Measurements from ENCODE around the gene GPRC6A.
"Not testable (repeated sequence)": the region's sequence is repeated elsewhere in the genome, so short reads cannot be mapped to it uniquely, and the experiment has no call there.

The GPRC6A gene

GRCh38 chr6:116834526-116834925 lies 5.6 kb upstream of the GPRC6A start:
- not testable (repeated sequence) for H3K4ac ChIP-seq (ENCODE audit: low read depth, low read length); DNase-seq; H3K4me2 ChIP-seq (ENCODE audit: low read length); H3K79me2 ChIP-seq (ENCODE audit: control insufficient read depth, insufficient read depth, low read length, poor library complexity); H3K14ac ChIP-seq (ENCODE audit: low read length); H3K9ac ChIP-seq (ENCODE audit: low read length); H3K23ac ChIP-seq (ENCODE audit: low read length); H3K36me3 ChIP-seq (ENCODE audit: control insufficient read depth in 1 of 2, insufficient read depth in 2 of 2, low read length in 2 of 2); H2BK12ac ChIP-seq (ENCODE audit: low read length); H4K91ac ChIP-seq (ENCODE audit: low read depth, low read length); H3K27me3 ChIP-seq (ENCODE audit: insufficient read depth, low read length); H3K9me3 ChIP-seq (ENCODE audit: insufficient read depth, low read depth, low read length); H4K12ac ChIP-seq (ENCODE audit: low read depth, low read length); H4K8ac ChIP-seq (ENCODE audit: low read depth, low read length); H3K4me3 ChIP-seq (ENCODE audit: low read depth, low read length); H2AFZ ChIP-seq (ENCODE audit: insufficient read depth, low read length, poor library complexity); H2BK120ac ChIP-seq (ENCODE audit: insufficient read depth, low read length, poor library complexity); H3K4me1 ChIP-seq (ENCODE audit: control insufficient read depth in 1 of 2, insufficient read depth in 2 of 2, low read length in 2 of 2); H2BK5ac ChIP-seq (ENCODE audit: low read depth, low read length, poor library complexity); H3K27ac ChIP-seq (ENCODE audit: low read depth, low read length); H2AK5ac ChIP-seq (ENCODE audit: low read length); H3K18ac ChIP-seq (ENCODE audit: low read length); H3K79me1 ChIP-seq (ENCODE audit: low read length)
- no CpG with 5 or more reads among the region's 2 CpGs for WGBS (ENCODE audit: extremely low coverage, insufficient coverage, insufficient read length)

GRCh38 chr6:116827561-116828240 lies 1.2 kb downstream of the GPRC6A start:
- H2BK5ac ChIP-seq (ENCODE audit: low read depth, low read length, poor library complexity), result no peak overlapping the region
- no peaks in the 10 kb centered on the region for H3K27me3 ChIP-seq (ENCODE audit: insufficient read depth, low read length)
- no peak overlapping the region for H2BK12ac ChIP-seq (ENCODE audit: low read length)
- H3K4me3 ChIP-seq (ENCODE audit: low read depth, low read length), result no peak overlapping the region
- H3K14ac ChIP-seq (ENCODE audit: low read length), result no peak overlapping the region
- no peak overlapping the region for H3K18ac ChIP-seq (ENCODE audit: low read length)
- no peak overlapping the region for H2BK120ac ChIP-seq (ENCODE audit: insufficient read depth, low read length, poor library complexity)
- H3K4me1 ChIP-seq (ENCODE audit: control insufficient read depth in 1 of 2, insufficient read depth in 2 of 2, low read length in 2 of 2), result no peaks in the 10 kb centered on the region
- no peak overlapping the region for H3K27ac ChIP-seq (ENCODE audit: low read depth, low read length)
- H4K12ac ChIP-seq (ENCODE audit: low read depth, low read length), result no peak overlapping the region
- H3K4ac ChIP-seq (ENCODE audit: low read depth, low read length), result no peak overlapping the region
- no peak for DNase-seq
- H3K23ac ChIP-seq (ENCODE audit: low read length), result no peak overlapping the region
- no peak overlapping the region for H2AK5ac ChIP-seq (ENCODE audit: low read length)
- no CpG with 5 or more reads among the region's 2 CpGs for WGBS (ENCODE audit: extremely low coverage, insufficient coverage, insufficient read length)
- H4K8ac ChIP-seq (ENCODE audit: low read depth, low read length), result no peak overlapping the region
- no peak overlapping the region for H3K4me2 ChIP-seq (ENCODE audit: low read length)
- no peaks in the 10 kb centered on the region for H3K79me1 ChIP-seq (ENCODE audit: low read length)
- H2AFZ ChIP-seq (ENCODE audit: insufficient read depth, low read length, poor library complexity), result no peak overlapping the region
- H3K36me3 ChIP-seq (ENCODE audit: control insufficient read depth in 1 of 2, insufficient read depth in 2 of 2, low read length in 2 of 2), result no peaks in the 10 kb centered on the region
- no peak overlapping the region for H3K9ac ChIP-seq (ENCODE audit: low read length)
- no peak overlapping the region for H4K91ac ChIP-seq (ENCODE audit: low read depth, low read length)
- H3K9me3 ChIP-seq (ENCODE audit: insufficient read depth, low read depth, low read length), result no peaks in the 10 kb centered on the region
- H3K79me2 ChIP-seq (ENCODE audit: control insufficient read depth, insufficient read depth, low read length, poor library complexity), result no peaks in the 10 kb centered on the region

GRCh38 chr6:116816336-116816735 lies 12.5 kb downstream of the GPRC6A start:
- H3K79me2 ChIP-seq (ENCODE audit: control insufficient read depth, insufficient read depth, low read length, poor library complexity); H3K79me1 ChIP-seq (ENCODE audit: low read length); H3K4me2 ChIP-seq (ENCODE audit: low read length); H2AFZ ChIP-seq (ENCODE audit: insufficient read depth, low read length, poor library complexity); H3K36me3 ChIP-seq (ENCODE audit: control insufficient read depth in 1 of 2, insufficient read depth in 2 of 2, low read length in 2 of 2); H2BK5ac ChIP-seq (ENCODE audit: low read depth, low read length, poor library complexity); H3K18ac ChIP-seq (ENCODE audit: low read length); H3K9me3 ChIP-seq (ENCODE audit: insufficient read depth, low read depth, low read length); H3K4me3 ChIP-seq (ENCODE audit: low read depth, low read length); H3K4ac ChIP-seq (ENCODE audit: low read depth, low read length); H2AK5ac ChIP-seq (ENCODE audit: low read length); H2BK120ac ChIP-seq (ENCODE audit: insufficient read depth, low read length, poor library complexity); H4K8ac ChIP-seq (ENCODE audit: low read depth, low read length); H3K23ac ChIP-seq (ENCODE audit: low read length); H3K27ac ChIP-seq (ENCODE audit: low read depth, low read length); H4K12ac ChIP-seq (ENCODE audit: low read depth, low read length); H3K14ac ChIP-seq (ENCODE audit: low read length); H4K91ac ChIP-seq (ENCODE audit: low read depth, low read length); H3K4me1 ChIP-seq (ENCODE audit: control insufficient read depth in 1 of 2, insufficient read depth in 2 of 2, low read length in 2 of 2); H3K27me3 ChIP-seq (ENCODE audit: insufficient read depth, low read length); H3K9ac ChIP-seq (ENCODE audit: low read length); H2BK12ac ChIP-seq (ENCODE audit: low read length); DNase-seq: not testable (repeated sequence)
- no CpG with 5 or more reads among the region's 15 CpGs for WGBS (ENCODE audit: extremely low coverage, insufficient coverage, insufficient read length)

GRCh38 chr6:116812051-116812650 lies 16.7 kb downstream of the GPRC6A start:
- H3K79me1 ChIP-seq (ENCODE audit: low read length), result no peaks in the 10 kb centered on the region
- H3K14ac ChIP-seq (ENCODE audit: low read length), result no peak overlapping the region
- H3K27ac ChIP-seq (ENCODE audit: low read depth, low read length), result no peak overlapping the region
- H3K23ac ChIP-seq (ENCODE audit: low read length), result no peak overlapping the region
- H3K9me3 ChIP-seq (ENCODE audit: insufficient read depth, low read depth, low read length), result no peaks in the 10 kb centered on the region
- no peak overlapping the region for H2BK5ac ChIP-seq (ENCODE audit: low read depth, low read length, poor library complexity)
- H3K4me3 ChIP-seq (ENCODE audit: low read depth, low read length), result no peak overlapping the region
- H3K4me1 ChIP-seq (ENCODE audit: control insufficient read depth in 1 of 2, insufficient read depth in 2 of 2, low read length in 2 of 2), result no peaks in the 10 kb centered on the region
- no CpG with 5 or more reads among the region's 2 CpGs for WGBS (ENCODE audit: extremely low coverage, insufficient coverage, insufficient read length)
- H2BK12ac ChIP-seq (ENCODE audit: low read length), result no peak overlapping the region
- no peak overlapping the region for H2AK5ac ChIP-seq (ENCODE audit: low read length)
- no peak overlapping the region for H3K9ac ChIP-seq (ENCODE audit: low read length)
- H4K12ac ChIP-seq (ENCODE audit: low read depth, low read length), result no peak overlapping the region
- no peak for DNase-seq
- H3K4me2 ChIP-seq (ENCODE audit: low read length), result no peak overlapping the region
- H4K91ac ChIP-seq (ENCODE audit: low read depth, low read length), result no peak overlapping the region
- no peak overlapping the region for H4K8ac ChIP-seq (ENCODE audit: low read depth, low read length)
- H3K27me3 ChIP-seq (ENCODE audit: insufficient read depth, low read length), result no peaks in the 10 kb centered on the region
- no peak overlapping the region for H2AFZ ChIP-seq (ENCODE audit: insufficient read depth, low read length, poor library complexity)
- no peaks in the 10 kb centered on the region for H3K36me3 ChIP-seq (ENCODE audit: control insufficient read depth in 1 of 2, insufficient read depth in 2 of 2, low read length in 2 of 2)
- no peak overlapping the region for H2BK120ac ChIP-seq (ENCODE audit: insufficient read depth, low read length, poor library complexity)
- H3K4ac ChIP-seq (ENCODE audit: low read depth, low read length), result no peak overlapping the region
- H3K79me2 ChIP-seq (ENCODE audit: control insufficient read depth, insufficient read depth, low read length, poor library complexity), result no peaks in the 10 kb centered on the region
- no peak overlapping the region for H3K18ac ChIP-seq (ENCODE audit: low read length)
